HCT116 (cell line): Measurements from ENCODE around the gene KANK2. TPM values are rescaled to one million over a fixed set of nuclear protein-coding genes. Genes with fewer than 3 reads are reported as not detected.
A peak's percentile ranks its signal among the peaks of the same experiment; 100 is the strongest.

Source experiments
- ATAC-seq: fragments of 200-7000 bp; cut with Tn5 transposase; 2 replicates; pipeline ENCODE4 v1.9.1; 2020; ENCODE audit warnings: mild to moderate bottlenecking, moderate library complexity
- BruUV-seq: library from RNA; stranded (reverse); fragments of 400-500 nt; replicated peaks from 2 replicates; lab custom pipeline; 2021; lab: Mats Ljungman, UMichigan
- CTCF ChIA-PET: fragments of 300-600 bp; sonication (Branson Sonifier 250); formaldehyde crosslinking; loops from one replicate; lab custom pipeline; 2021; ENCODE audit warnings: antibody characterized with exemption; lab: Charles Lee
- POLR2A ChIA-PET: fragments of 300-600, 350-600 bp; sonication (Branson Sonifier 250); formaldehyde crosslinking; loops from one replicate; lab custom pipeline; 2021; ENCODE audit warnings: antibody characterized with exemption; lab: Charles Lee
- RAD21 ChIA-PET, 2 experiments: fragments of 300-600 bp; sonication (Branson Sonifier 250); formaldehyde crosslinking; loops; one replicate each; lab custom pipeline; 2023; ENCODE audit warnings: low total read pairs in 2 of 2; ENCODE audit not compliant: uncharacterized antibody in 2 of 2, unreplicated experiment in 2 of 2, low non-redundant PET in 1 of 2; lab: Charles Lee
- DNase-seq: peaks from one replicate; pipeline ENCODE4 v3.0.0-alpha.2; 2010; ENCODE audit warnings: low read depth, low spot score
- H2AFZ ChIP-seq: fragments of 200-600 bp; shearing (Covaris generic), sonication (generic); 2 replicates; pipeline ENCODE4 v1.6.1; 2017; ENCODE audit warnings: low read depth, mixed run types, mixed read lengths, antibody characterized with exemption, low read length; ENCODE audit not compliant: poor library complexity, severe bottlenecking
- H3K27ac ChIP-seq: 2 replicates; pipeline ENCODE4 v1.5.1; 2012; ENCODE audit warnings: low read depth, low read length
- H3K27me3 ChIP-seq: fragments of 200-600 bp; sonication (generic); 2 replicates; pipeline ENCODE4 v1.6.1; 2016; ENCODE audit warnings: mixed run types, low read length, mixed read lengths; ENCODE audit not compliant: insufficient read depth
- H3K36me3 ChIP-seq, 2 experiments: fragments of 200-500 bp in 1 of 2; fragments of 200-600 bp in 1 of 2; sonication (Bioruptor generic) in 1 of 2; sonication (generic) in 1 of 2; 2 replicates each; pipeline versions ENCODE4 v1.5.1 to v1.6.1; 2014 to 2016; ENCODE audit warnings: low read length in 2 of 2, inconsistent platforms in 1 of 2, mixed read lengths in 1 of 2, mixed run types in 1 of 2; ENCODE audit not compliant: insufficient read depth in 2 of 2, control insufficient read depth in 1 of 2
- H3K4me1 ChIP-seq, 2 experiments: fragments of 200-600 bp in 1 of 2; sonication (generic) in 1 of 2; 2 replicates each; pipeline versions ENCODE4 v1.5.1 to v1.6.1; 2012 to 2017; ENCODE audit warnings: low read length in 2 of 2, inconsistent platforms in 1 of 2, mild to moderate bottlenecking in 1 of 2, mixed read lengths in 1 of 2, mixed run types in 1 of 2, moderate library complexity in 1 of 2; ENCODE audit not compliant: insufficient read depth in 2 of 2, control insufficient read depth in 1 of 2
- H3K4me2 ChIP-seq: fragments of 200-600 bp; sonication (generic); 2 replicates; pipeline ENCODE4 v1.6.1; 2017; ENCODE audit warnings: mixed run types, low read length, mixed read lengths
- H3K4me3 ChIP-seq, 2 experiments: fragments of 200-600 bp in 1 of 2; sonication (generic) in 1 of 2; replicated peaks in 1 of 2; 2 replicates each; pipeline ENCODE4 v1.5.1; 2011 to 2016; ENCODE audit warnings: low read length in 2 of 2, control low read depth in 1 of 2, low read depth in 1 of 2, mild to moderate bottlenecking in 1 of 2, mixed read lengths in 1 of 2, mixed run types in 1 of 2
- H3K79me2 ChIP-seq: fragments of 200-600 bp; sonication (generic); 2 replicates; pipeline ENCODE4 v1.6.1; 2017; ENCODE audit warnings: mild to moderate bottlenecking, mixed run types, low read length, moderate library complexity, mixed read lengths; ENCODE audit not compliant: insufficient read depth
- H3K9ac ChIP-seq: fragments of 200-600 bp; sonication (generic); 2 replicates; pipeline ENCODE4 v1.6.1; 2016; ENCODE audit warnings: low read length, mixed read lengths
- H3K9me2 ChIP-seq: fragments of 200-600 bp; sonication (generic), shearing (Covaris generic); 2 replicates; pipeline ENCODE4 v1.6.1; 2017; ENCODE audit warnings: mixed run types, mild to moderate bottlenecking, moderate library complexity; ENCODE audit not compliant: insufficient read depth
- H3K9me3 ChIP-seq, 2 experiments: fragments of 200-500 bp in 1 of 2; fragments of 200-600 bp in 1 of 2; sonication (Bioruptor generic) in 1 of 2; sonication (generic) in 1 of 2; 2 replicates each; pipeline ENCODE4 v1.6.1; 2014 to 2017; ENCODE audit warnings: low read length in 2 of 2, mixed read lengths in 2 of 2, inconsistent platforms in 1 of 2, low read depth in 1 of 2, mild to moderate bottlenecking in 1 of 2, mixed run types in 1 of 2, moderate library complexity in 1 of 2; ENCODE audit not compliant: control insufficient read depth in 1 of 2, insufficient read depth in 1 of 2
- H4K20me1 ChIP-seq: fragments of 200-600 bp; sonication (generic), shearing (Covaris generic); 2 replicates; pipeline ENCODE4 v1.6.1; 2017; ENCODE audit warnings: mixed run types, mild to moderate bottlenecking, moderate library complexity; ENCODE audit not compliant: insufficient read depth
- EGR1 ChIP-seq: IDR thresholded peaks from 2 replicates; pipeline ENCODE4 v1.6.1; 2012; ENCODE audit warnings: low read depth
- ELF1 ChIP-seq: IDR thresholded peaks from 2 replicates; pipeline ENCODE4 v1.6.1; 2012; ENCODE audit warnings: low read depth, borderline replicate concordance
- FOSL1 ChIP-seq: IDR thresholded peaks from 2 replicates; pipeline ENCODE4 v1.6.1; 2012; ENCODE audit warnings: low read depth
- JUND ChIP-seq: IDR thresholded peaks from 2 replicates; pipeline ENCODE4 v1.6.1; 2012
- RAD21 ChIP-seq: IDR thresholded peaks from 2 replicates; pipeline ENCODE4 v1.6.1; 2012; ENCODE audit warnings: low read depth, mild to moderate bottlenecking
- SP1 ChIP-seq: IDR thresholded peaks from 2 replicates; pipeline ENCODE4 v1.6.1; 2012; ENCODE audit warnings: low read depth
- SRF ChIP-seq: IDR thresholded peaks from 2 replicates; pipeline ENCODE4 v1.6.1; 2012; ENCODE audit warnings: low read depth
- TCF7L2 ChIP-seq: IDR thresholded peaks from 2 replicates; pipeline ENCODE4 v1.7.0; 2011; ENCODE audit warnings: borderline replicate concordance, inconsistent platforms; ENCODE audit not compliant: insufficient read depth, insufficient read length; ENCODE audit errors: extremely low read depth
- YY1 ChIP-seq: IDR thresholded peaks from 2 replicates; pipeline ENCODE4 v1.6.1; 2011; ENCODE audit warnings: low read length, low read depth, moderate library complexity, mild to moderate bottlenecking; ENCODE audit not compliant: insufficient replicate concordance; ENCODE audit errors: extremely low read depth
- ZNF274 ChIP-seq: fragments of 200-500 bp; sonication (Bioruptor generic); IDR thresholded peaks from 2 replicates; pipeline ENCODE4 v1.6.1; 2014; ENCODE audit warnings: mild to moderate bottlenecking, low read depth, low read length, inconsistent platforms
- intact Hi-C: fragments of 100-400 bp; cut with micrococcal nuclease; formaldehyde crosslinking; loops from 2 replicates; pipeline ENCODE4 v1.10.0; 2022
- total RNA-seq: library from RNA; stranded (reverse); gene quantifications from one replicate; pipeline ENCODE4 v1.2.1, GENCODE V29; 2021; ENCODE audit not compliant: unreplicated experiment
- TF ChIP-seq, protein P1 (sequence below): IDR thresholded peaks from 2 replicates; pipeline ENCODE4 v1.6.1; 2012; ENCODE audit warnings: low read depth
- TF ChIP-seq, protein P2 (sequence below), 3 experiments: fragments of 200-600 bp in 1 of 3; sonication (generic) in 1 of 3; IDR thresholded peaks in 2 of 3; conservative IDR thresholded peaks in 1 of 3; 2 replicates each; pipeline ENCODE4 v1.5.1; 2012 to 2017; ENCODE audit warnings: low read depth in 2 of 3, low read length in 2 of 3, antibody characterized with exemption in 1 of 3, borderline replicate concordance in 1 of 3, control low read depth in 1 of 3, mild to moderate bottlenecking in 1 of 3, mixed read lengths in 1 of 3, mixed run types in 1 of 3, moderate library complexity in 1 of 3; ENCODE audit not compliant: insufficient read depth in 1 of 3

The KANK2 gene
- total RNA-seq, 1 experiment from 2014 or later: 43.6 TPM

- intact Hi-C loops: no loop called here
- POLR2A ChIA-PET: no interaction called here
- H3K79me2 ChIP-seq: peaks cover 7% of the 10 kb centered on the region
- H4K20me1 ChIP-seq: no peaks in the 10 kb centered on the region
- no peak overlapping the region for H3K9ac ChIP-seq
- no peak overlapping the region for H3K4me2 ChIP-seq
- no peaks in the 10 kb centered on the region for H3K9me3 ChIP-seq
- no peak overlapping the region for H3K4me3 ChIP-seq
- no TSS peak for BruUV-seq
- H3K27ac ChIP-seq: no peak overlapping the region
- CTCF ChIA-PET: no interaction called here
- TF ChIP-seq FOSL1: no peak
- TF ChIP-seq TCF7L2: no peak
- no peak for TF ChIP-seq SRF
- no peak for DNase-seq
- RAD21 ChIA-PET: no interaction called here
- H2AFZ ChIP-seq: no peak overlapping the region
- H3K4me1 ChIP-seq: peaks cover 20 to 25% of the 10 kb centered on the region in 2 experiments
- H3K9me2 ChIP-seq: no peaks in the 10 kb centered on the region
- no peak for ATAC-seq
- no peaks in the 10 kb centered on the region for H3K36me3 ChIP-seq
- H3K27me3 ChIP-seq: no peaks in the 10 kb centered on the region
These were observed 37.5 kb downstream of the KANK2 start for GRCh38 chr19:11159598-11160439.

DNA sequence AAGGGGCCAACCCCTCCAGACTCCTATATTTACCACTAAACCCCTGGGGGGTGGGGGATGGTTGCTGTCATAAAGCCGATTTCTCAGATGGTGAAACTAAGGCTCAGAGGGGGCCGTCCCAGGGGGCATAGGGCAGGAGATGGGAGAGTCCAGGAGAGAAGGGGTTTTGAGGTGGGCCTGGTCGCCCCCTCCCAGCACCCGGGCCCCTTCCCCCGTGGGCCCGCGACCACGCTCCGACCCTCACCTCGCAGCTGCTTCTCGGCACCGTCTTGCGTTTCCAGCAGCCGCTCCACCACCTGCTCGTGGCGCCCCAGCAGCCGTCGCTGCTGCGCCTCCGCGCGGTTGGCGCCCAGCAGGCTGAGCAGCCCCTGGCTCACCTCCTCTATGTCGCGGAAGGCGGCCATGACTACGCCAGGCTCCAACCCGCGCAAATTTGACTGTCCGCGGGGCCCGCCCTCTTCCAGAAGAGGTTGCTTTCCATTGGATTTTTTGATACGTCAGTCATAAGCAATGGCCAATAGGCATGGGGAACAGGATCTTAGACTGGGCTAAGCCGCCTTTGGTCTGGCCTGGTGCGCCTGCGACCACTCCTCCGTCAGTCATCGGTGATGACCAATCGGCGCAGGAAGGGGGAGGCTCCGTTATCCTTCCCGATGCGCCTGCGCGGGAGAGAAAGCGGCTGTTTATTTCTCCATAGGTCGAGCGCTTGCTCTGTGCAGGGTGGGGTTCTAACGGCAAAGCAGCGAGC lies 41.8 kb downstream of the KANK2 start, which contains the start of gene SPC24:
SPC24 (minus strand) TSS at position 410 of the 748 bp plus-strand sequence; CDS start at position 404, 6 bp downstream.
- POLR2A ChIA-PET: interaction anchor here (0.8 to 1.2 kb wide), 3 partner anchors 12 to 16 kb away, joined by 4 to 6 read pairs (median 4); no protein-coding TSS in a partner anchor
- Histone ChIP-seq H3K4me1 (peaks cover 44 to 45% of the 10 kb centered on the region in 2 experiments), H3K27me3 (no peaks in the 10 kb centered on the region), H3K4me2 (peak within 1 kb of the TSS; percentile 95), H3K9me2 (no peaks in the 10 kb centered on the region), H3K9me3 (no peaks in the 10 kb centered on the region), H3K9ac (peak within 1 kb of the TSS; percentile 89), H3K36me3 (no peaks in the 10 kb centered on the region), H3K27ac (peak within 1 kb of the TSS; percentile 76), H3K4me3 (peak within 1 kb of the TSS; percentile 83 to 89), H4K20me1 (no peaks in the 10 kb centered on the region), H3K79me2 (peaks cover 44% of the 10 kb centered on the region), H2AFZ (no peak within 1 kb of the TSS)
- no TSS peak for BruUV-seq
- DNase-seq (peak; percentile 98), ATAC-seq (peak; percentile 97)
- RAD21 ChIA-PET: no interaction called here
- intact Hi-C loops: no loop called here
- CTCF ChIA-PET: no interaction called here
- peak; percentile 98 for TF ChIP-seq SP1
- TF ChIP-seq, protein P1, sequence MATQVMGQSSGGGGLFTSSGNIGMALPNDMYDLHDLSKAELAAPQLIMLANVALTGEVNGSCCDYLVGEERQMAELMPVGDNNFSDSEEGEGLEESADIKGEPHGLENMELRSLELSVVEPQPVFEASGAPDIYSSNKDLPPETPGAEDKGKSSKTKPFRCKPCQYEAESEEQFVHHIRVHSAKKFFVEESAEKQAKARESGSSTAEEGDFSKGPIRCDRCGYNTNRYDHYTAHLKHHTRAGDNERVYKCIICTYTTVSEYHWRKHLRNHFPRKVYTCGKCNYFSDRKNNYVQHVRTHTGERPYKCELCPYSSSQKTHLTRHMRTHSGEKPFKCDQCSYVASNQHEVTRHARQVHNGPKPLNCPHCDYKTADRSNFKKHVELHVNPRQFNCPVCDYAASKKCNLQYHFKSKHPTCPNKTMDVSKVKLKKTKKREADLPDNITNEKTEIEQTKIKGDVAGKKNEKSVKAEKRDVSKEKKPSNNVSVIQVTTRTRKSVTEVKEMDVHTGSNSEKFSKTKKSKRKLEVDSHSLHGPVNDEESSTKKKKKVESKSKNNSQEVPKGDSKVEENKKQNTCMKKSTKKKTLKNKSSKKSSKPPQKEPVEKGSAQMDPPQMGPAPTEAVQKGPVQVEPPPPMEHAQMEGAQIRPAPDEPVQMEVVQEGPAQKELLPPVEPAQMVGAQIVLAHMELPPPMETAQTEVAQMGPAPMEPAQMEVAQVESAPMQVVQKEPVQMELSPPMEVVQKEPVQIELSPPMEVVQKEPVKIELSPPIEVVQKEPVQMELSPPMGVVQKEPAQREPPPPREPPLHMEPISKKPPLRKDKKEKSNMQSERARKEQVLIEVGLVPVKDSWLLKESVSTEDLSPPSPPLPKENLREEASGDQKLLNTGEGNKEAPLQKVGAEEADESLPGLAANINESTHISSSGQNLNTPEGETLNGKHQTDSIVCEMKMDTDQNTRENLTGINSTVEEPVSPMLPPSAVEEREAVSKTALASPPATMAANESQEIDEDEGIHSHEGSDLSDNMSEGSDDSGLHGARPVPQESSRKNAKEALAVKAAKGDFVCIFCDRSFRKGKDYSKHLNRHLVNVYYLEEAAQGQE: no peak
- TF ChIP-seq JUND: no peak
- TF ChIP-seq, protein P2, sequence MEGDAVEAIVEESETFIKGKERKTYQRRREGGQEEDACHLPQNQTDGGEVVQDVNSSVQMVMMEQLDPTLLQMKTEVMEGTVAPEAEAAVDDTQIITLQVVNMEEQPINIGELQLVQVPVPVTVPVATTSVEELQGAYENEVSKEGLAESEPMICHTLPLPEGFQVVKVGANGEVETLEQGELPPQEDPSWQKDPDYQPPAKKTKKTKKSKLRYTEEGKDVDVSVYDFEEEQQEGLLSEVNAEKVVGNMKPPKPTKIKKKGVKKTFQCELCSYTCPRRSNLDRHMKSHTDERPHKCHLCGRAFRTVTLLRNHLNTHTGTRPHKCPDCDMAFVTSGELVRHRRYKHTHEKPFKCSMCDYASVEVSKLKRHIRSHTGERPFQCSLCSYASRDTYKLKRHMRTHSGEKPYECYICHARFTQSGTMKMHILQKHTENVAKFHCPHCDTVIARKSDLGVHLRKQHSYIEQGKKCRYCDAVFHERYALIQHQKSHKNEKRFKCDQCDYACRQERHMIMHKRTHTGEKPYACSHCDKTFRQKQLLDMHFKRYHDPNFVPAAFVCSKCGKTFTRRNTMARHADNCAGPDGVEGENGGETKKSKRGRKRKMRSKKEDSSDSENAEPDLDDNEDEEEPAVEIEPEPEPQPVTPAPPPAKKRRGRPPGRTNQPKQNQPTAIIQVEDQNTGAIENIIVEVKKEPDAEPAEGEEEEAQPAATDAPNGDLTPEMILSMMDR (IDR thresholded peaks at IDR 0.05 in 2 of 3, conservative IDR thresholded peaks at IDR 0.05 in 1 of 3; ENCODE audit: borderline replicate concordance in 1 of 3, insufficient read depth in 1 of 3, low read depth in 2 of 3, low read length in 2 of 3): no peak
- TF ChIP-seq ZNF274: no peak
- no peak for TF ChIP-seq RAD21
- no peak for TF ChIP-seq SRF
- no peak for TF ChIP-seq EGR1
- no peak for TF ChIP-seq ELF1
- TF ChIP-seq YY1: peak; percentile 90
